ENCODE data around the gene FCF1.

Gene FCF1

DNA sequence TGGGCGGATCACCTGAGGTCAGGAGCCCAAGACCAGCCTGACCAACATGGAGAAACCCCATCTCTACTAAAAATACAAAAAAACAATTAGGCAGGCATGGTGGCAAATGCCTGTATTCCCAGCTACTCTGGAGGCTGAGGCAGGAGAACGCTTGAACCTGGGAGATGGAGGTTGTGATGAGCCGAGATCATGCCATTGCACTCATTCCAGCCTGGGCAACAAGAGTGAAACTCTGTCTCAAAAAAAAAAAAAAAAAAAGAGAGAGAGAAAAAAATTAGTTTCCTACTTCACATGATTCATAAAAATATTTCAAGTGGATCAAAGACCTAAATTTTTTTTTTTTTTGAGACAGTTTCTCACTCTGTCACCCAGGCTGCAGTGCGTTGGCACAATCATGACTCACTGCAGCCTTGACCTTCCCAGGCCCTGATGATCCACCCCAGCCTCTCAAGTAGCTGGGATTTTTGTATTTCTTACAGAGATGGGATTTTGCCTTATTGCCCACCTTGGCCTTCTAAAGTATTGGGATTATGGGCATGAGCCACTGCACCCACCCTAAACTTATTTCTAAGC is 24.9 kb downstream of the FCF1 start:
- no peaks in the 10 kb centered on the region for H3K4me1 ChIP-seq (ENCODE audit: insufficient read depth, low read length)
- no peak overlapping the region for H3K4me3 ChIP-seq (ENCODE audit: low read depth in 1 of 2, low read length in 2 of 2)
- H3K27me3 ChIP-seq (ENCODE audit: insufficient read depth, low read length, poor library complexity): no peaks in the 10 kb centered on the region
- H3K79me2 ChIP-seq (ENCODE audit: insufficient read depth, low read length): no peaks in the 10 kb centered on the region
- no peak overlapping the region for H3K9ac ChIP-seq (ENCODE audit: low read depth, low read length)
- TF ChIP-seq, protein P1, sequence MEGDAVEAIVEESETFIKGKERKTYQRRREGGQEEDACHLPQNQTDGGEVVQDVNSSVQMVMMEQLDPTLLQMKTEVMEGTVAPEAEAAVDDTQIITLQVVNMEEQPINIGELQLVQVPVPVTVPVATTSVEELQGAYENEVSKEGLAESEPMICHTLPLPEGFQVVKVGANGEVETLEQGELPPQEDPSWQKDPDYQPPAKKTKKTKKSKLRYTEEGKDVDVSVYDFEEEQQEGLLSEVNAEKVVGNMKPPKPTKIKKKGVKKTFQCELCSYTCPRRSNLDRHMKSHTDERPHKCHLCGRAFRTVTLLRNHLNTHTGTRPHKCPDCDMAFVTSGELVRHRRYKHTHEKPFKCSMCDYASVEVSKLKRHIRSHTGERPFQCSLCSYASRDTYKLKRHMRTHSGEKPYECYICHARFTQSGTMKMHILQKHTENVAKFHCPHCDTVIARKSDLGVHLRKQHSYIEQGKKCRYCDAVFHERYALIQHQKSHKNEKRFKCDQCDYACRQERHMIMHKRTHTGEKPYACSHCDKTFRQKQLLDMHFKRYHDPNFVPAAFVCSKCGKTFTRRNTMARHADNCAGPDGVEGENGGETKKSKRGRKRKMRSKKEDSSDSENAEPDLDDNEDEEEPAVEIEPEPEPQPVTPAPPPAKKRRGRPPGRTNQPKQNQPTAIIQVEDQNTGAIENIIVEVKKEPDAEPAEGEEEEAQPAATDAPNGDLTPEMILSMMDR (IDR thresholded peaks at IDR 0.05; ENCODE audit: borderline replicate concordance, extremely low read depth, low read length, poor library complexity, severe bottlenecking): no peak
- no peak for TF ChIP-seq EZH2 (IDR thresholded peaks at IDR 0.05; ENCODE audit: borderline replicate concordance, low read depth, low read length, severe bottlenecking)
- H2AFZ ChIP-seq (ENCODE audit: low read depth, low read length): no peak overlapping the region
- no peak overlapping the region for H3K27ac ChIP-seq (ENCODE audit: low read length)
- no peak overlapping the region for H3K4me2 ChIP-seq (ENCODE audit: insufficient read depth, low read length)
- no peaks in the 10 kb centered on the region for H4K20me1 ChIP-seq (ENCODE audit: insufficient read depth, low read length)
- no peaks in the 10 kb centered on the region for H3K9me3 ChIP-seq (ENCODE audit: insufficient read depth, low read length, severe bottlenecking)
- DNase-seq (no peak), ATAC-seq (ENCODE audit: insufficient read depth, low read depth) (no peak)
- peaks cover 46% of the 10 kb centered on the region for H3K36me3 ChIP-seq (ENCODE audit: insufficient read depth, low read length)

DNA sequence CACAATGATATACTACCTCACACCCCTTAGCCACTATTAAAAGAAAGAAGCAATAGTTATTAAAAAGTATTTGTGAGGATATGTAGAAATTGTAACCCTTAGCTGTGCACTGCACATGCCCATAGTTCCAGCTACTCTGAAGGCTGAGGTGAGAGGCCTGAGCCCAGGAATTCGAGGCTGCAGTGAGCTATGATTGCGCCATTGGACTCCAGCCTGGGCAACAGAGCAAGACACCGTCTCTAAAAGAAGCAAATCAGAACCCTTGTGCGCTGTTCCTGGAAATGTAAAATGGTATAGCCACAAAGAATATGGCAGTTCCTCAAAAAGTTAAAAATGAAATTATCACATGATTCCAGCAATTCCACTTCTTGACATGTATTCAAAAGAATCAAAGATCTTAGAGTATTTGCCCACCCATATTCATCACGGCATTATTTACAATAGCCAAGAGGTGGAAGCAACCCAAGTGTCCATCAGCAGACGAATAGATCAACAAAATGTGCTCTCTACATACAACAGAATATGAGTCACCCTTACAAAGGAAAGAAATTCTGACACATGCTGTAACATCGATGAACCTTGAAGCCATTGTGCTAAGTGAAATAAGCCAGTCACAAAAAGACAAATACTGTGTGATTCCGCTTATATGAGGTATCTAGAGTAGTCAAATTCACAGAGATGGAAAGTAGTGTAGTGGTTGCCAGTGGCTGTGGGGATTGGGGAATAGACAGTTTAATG is 26.5 kb downstream of the FCF1 start:
- no peak for TF ChIP-seq EZH2 (IDR thresholded peaks at IDR 0.05; ENCODE audit: borderline replicate concordance, low read depth, low read length, severe bottlenecking)
- TF ChIP-seq, protein P1 (IDR thresholded peaks at IDR 0.05; ENCODE audit: borderline replicate concordance, extremely low read depth, low read length, poor library complexity, severe bottlenecking): no peak
- no peak overlapping the region for H3K9ac ChIP-seq (ENCODE audit: low read depth, low read length)
- H3K9me3 ChIP-seq (ENCODE audit: insufficient read depth, low read length, severe bottlenecking): no peaks in the 10 kb centered on the region
- no peak overlapping the region for H3K27ac ChIP-seq (ENCODE audit: low read length)
- ATAC-seq (ENCODE audit: insufficient read depth, low read depth): no peak
- no peak overlapping the region for H3K4me3 ChIP-seq (ENCODE audit: low read depth in 1 of 2, low read length in 2 of 2)
- no peaks in the 10 kb centered on the region for H3K79me2 ChIP-seq (ENCODE audit: insufficient read depth, low read length)
- H3K36me3 ChIP-seq (ENCODE audit: insufficient read depth, low read length): peaks cover 31% of the 10 kb centered on the region
- no peaks in the 10 kb centered on the region for H4K20me1 ChIP-seq (ENCODE audit: insufficient read depth, low read length)
- no peak overlapping the region for H3K4me2 ChIP-seq (ENCODE audit: insufficient read depth, low read length)
- no peak for DNase-seq
- H2AFZ ChIP-seq (ENCODE audit: low read depth, low read length): no peak overlapping the region
- no peaks in the 10 kb centered on the region for H3K4me1 ChIP-seq (ENCODE audit: insufficient read depth, low read length)
- no peaks in the 10 kb centered on the region for H3K27me3 ChIP-seq (ENCODE audit: insufficient read depth, low read length, poor library complexity)

DNA sequence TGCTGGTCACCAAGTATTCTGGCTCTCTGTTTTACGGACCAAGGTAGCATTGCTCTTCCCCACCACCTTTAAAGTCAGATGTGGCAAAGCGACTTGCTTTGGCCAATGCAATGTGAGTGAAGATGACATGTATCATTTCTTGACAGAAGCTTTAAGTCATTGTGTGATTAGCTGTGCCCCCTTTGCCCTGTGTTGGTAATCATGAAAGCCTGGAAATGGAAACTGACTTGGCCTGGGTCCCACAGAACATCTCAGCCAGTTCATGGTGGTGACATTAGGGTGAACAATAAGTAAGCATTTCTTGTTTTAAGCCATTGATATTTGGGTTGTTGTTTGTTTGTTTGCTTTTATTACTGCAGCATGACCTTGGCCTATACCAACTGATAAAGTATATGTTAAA is 34.3 kb downstream of the FCF1 start:
- H3K79me2 ChIP-seq (ENCODE audit: insufficient read depth, low read length): no peaks in the 10 kb centered on the region
- no peaks in the 10 kb centered on the region for H4K20me1 ChIP-seq (ENCODE audit: insufficient read depth, low read length)
- H2AFZ ChIP-seq (ENCODE audit: low read depth, low read length): no peak overlapping the region
- no peak overlapping the region for H3K9ac ChIP-seq (ENCODE audit: low read depth, low read length)
- no peaks in the 10 kb centered on the region for H3K36me3 ChIP-seq (ENCODE audit: insufficient read depth, low read length)
- no peak overlapping the region for H3K4me3 ChIP-seq (ENCODE audit: low read depth in 1 of 2, low read length in 2 of 2)
- TF ChIP-seq EZH2 (IDR thresholded peaks at IDR 0.05; ENCODE audit: borderline replicate concordance, low read depth, low read length, severe bottlenecking): no peak
- H3K27me3 ChIP-seq (ENCODE audit: insufficient read depth, low read length, poor library complexity): no peaks in the 10 kb centered on the region
- no peaks in the 10 kb centered on the region for H3K4me1 ChIP-seq (ENCODE audit: insufficient read depth, low read length)
- H3K27ac ChIP-seq (ENCODE audit: low read length): no peak overlapping the region
- H3K4me2 ChIP-seq (ENCODE audit: insufficient read depth, low read length): no peak overlapping the region
- H3K9me3 ChIP-seq (ENCODE audit: insufficient read depth, low read length, severe bottlenecking): no peaks in the 10 kb centered on the region
- ATAC-seq (ENCODE audit: insufficient read depth, low read depth) (no peak), DNase-seq (no peak)

DNA sequence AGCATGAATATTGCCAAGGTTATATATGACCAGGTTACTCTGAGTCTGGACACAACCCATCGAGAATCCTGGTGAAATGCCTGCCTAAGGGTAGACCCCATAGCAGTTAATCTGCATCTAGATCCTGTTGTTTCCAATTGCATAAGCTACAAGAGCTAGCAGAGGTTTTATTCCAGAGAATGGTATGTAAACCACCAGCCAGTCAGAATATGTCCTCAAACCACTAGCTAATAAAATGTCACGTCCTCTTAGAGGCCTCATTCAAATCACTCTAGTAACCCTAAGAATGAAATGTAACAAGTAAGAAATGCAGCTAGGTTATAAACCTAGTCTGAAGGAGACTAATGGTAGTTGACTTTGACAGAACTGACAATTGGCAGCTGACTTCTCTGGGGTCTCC is 41.2 kb downstream of the FCF1 start:
- no peaks in the 10 kb centered on the region for H3K27me3 ChIP-seq (ENCODE audit: insufficient read depth, low read length, poor library complexity)
- H3K79me2 ChIP-seq (ENCODE audit: insufficient read depth, low read length): no peaks in the 10 kb centered on the region
- H3K4me3 ChIP-seq (ENCODE audit: low read depth in 1 of 2, low read length in 2 of 2): no peak overlapping the region
- no peak overlapping the region for H2AFZ ChIP-seq (ENCODE audit: low read depth, low read length)
- no peak overlapping the region for H3K27ac ChIP-seq (ENCODE audit: low read length)
- H3K4me2 ChIP-seq (ENCODE audit: insufficient read depth, low read length): no peak overlapping the region
- H4K20me1 ChIP-seq (ENCODE audit: insufficient read depth, low read length): no peaks in the 10 kb centered on the region
- peaks cover 8% of the 10 kb centered on the region for H3K9me3 ChIP-seq (ENCODE audit: insufficient read depth, low read length, severe bottlenecking)
- H3K9ac ChIP-seq (ENCODE audit: low read depth, low read length): no peak overlapping the region
- no peaks in the 10 kb centered on the region for H3K4me1 ChIP-seq (ENCODE audit: insufficient read depth, low read length)
- no peaks in the 10 kb centered on the region for H3K36me3 ChIP-seq (ENCODE audit: insufficient read depth, low read length)
- no peak for DNase-seq
- TF ChIP-seq EZH2 (IDR thresholded peaks at IDR 0.05; ENCODE audit: borderline replicate concordance, low read depth, low read length, severe bottlenecking): no peak
- TF ChIP-seq, protein P1 (IDR thresholded peaks at IDR 0.05; ENCODE audit: borderline replicate concordance, extremely low read depth, low read length, poor library complexity, severe bottlenecking): no peak
- no peak for ATAC-seq (ENCODE audit: insufficient read depth, low read depth)
